Fibroblast of lung (primary cell): ENCODE results near the gene ST6GAL1. TPM values are rescaled to one million over a fixed set of nuclear protein-coding genes. Genes with fewer than 3 reads are reported as not detected.

Experiments used
- DNase-seq, 2 donors: peaks; one replicate each; pipeline versions ENCODE4 v3.0.0 to v3.0.0-alpha.2; 2010; ENCODE audit warnings: low read depth in 2 of 2
- H2AFZ ChIP-seq: 2 replicates; pipeline ENCODE4 v1.5.1; 2012; ENCODE audit warnings: low read length, control low read depth, inconsistent platforms
- H3K27ac ChIP-seq: 2 replicates; pipeline ENCODE4 v1.5.1; 2011; ENCODE audit warnings: low read length, control low read depth; ENCODE audit not compliant: insufficient read depth
- H3K27me3 ChIP-seq: 2 replicates; pipeline ENCODE4 v1.5.1; 2011; ENCODE audit warnings: mild to moderate bottlenecking, low read length; ENCODE audit not compliant: control insufficient read depth, insufficient read depth
- H3K36me3 ChIP-seq: 2 replicates; pipeline ENCODE4 v1.5.1; 2011; ENCODE audit warnings: low read length; ENCODE audit not compliant: control insufficient read depth, insufficient read depth
- H3K4me1 ChIP-seq: 2 replicates; pipeline ENCODE4 v1.5.1; 2011; ENCODE audit warnings: low read length; ENCODE audit not compliant: control insufficient read depth, insufficient read depth; ENCODE audit errors: extremely low read depth
- H3K4me2 ChIP-seq: 2 replicates; pipeline ENCODE4 v1.5.1; 2011; ENCODE audit warnings: low read length, control low read depth; ENCODE audit not compliant: insufficient read depth; ENCODE audit errors: extremely low read depth
- H3K4me3 ChIP-seq, 4 experiments: fragments of 200-600 bp in 1 of 4; sonication (generic) in 1 of 4; replicated peaks in 1 of 4; 2 replicates each; pipeline ENCODE4 v1.5.1; 2011 to 2016; ENCODE audit warnings: low read length in 4 of 4, low read depth in 3 of 4, mild to moderate bottlenecking in 3 of 4, control low read depth in 2 of 4, inconsistent platforms in 1 of 4, mixed read lengths in 1 of 4; ENCODE audit not compliant: insufficient read depth in 1 of 4; ENCODE audit errors: control extremely low read depth in 1 of 4
- H3K79me2 ChIP-seq: 2 replicates; pipeline ENCODE4 v1.5.1; 2012; ENCODE audit warnings: mild to moderate bottlenecking, low read length, inconsistent platforms; ENCODE audit not compliant: control insufficient read depth, insufficient read depth
- H3K9ac ChIP-seq: 2 replicates; pipeline ENCODE4 v1.5.1; 2011; ENCODE audit warnings: mild to moderate bottlenecking, low read length, control low read depth; ENCODE audit not compliant: insufficient read depth
- H3K9me3 ChIP-seq: 2 replicates; pipeline ENCODE4 v1.5.1; 2012; ENCODE audit warnings: low read depth, low read length; ENCODE audit not compliant: control insufficient read depth, insufficient read depth
- H4K20me1 ChIP-seq: 2 replicates; pipeline ENCODE4 v1.5.1; 2011; ENCODE audit warnings: low read length; ENCODE audit not compliant: control insufficient read depth, insufficient read depth; ENCODE audit errors: extremely low read depth
- CTCF ChIP-seq, 2 donors: IDR thresholded peaks in 1 of 2; conservative IDR thresholded peaks in 1 of 2; 1 replicate in 1 of 2; 2 replicates in 1 of 2; pipeline ENCODE4 v1.5.1; 2011 to 2012; ENCODE audit warnings: low read length in 2 of 2, control low read depth in 1 of 2, inconsistent platforms in 1 of 2, low read depth in 1 of 2, mild to moderate bottlenecking in 1 of 2
- EZH2 ChIP-seq: IDR thresholded peaks from 2 replicates; pipeline ENCODE4 v1.5.1; 2012; ENCODE audit warnings: low read length, control low read depth, mild to moderate bottlenecking; ENCODE audit errors: missing control alignments
- polyA plus RNA-seq, 2 donors: library from polyadenylated mRNA; depleted of rRNA in 1 of 2; stranded (reverse) in 1 of 2; unstranded in 1 of 2; fragments of >200 nt; gene quantifications; 2 replicates each; pipeline ENCODE4 v1.2.1, GENCODE V29; 2011 to 2012; ENCODE audit warnings: missing spikeins in 1 of 2
- total RNA-seq: library from RNA; depleted of rRNA; stranded (reverse); fragments of >200 nt; gene quantifications from 2 replicates; pipeline ENCODE4 v1.2.1, GENCODE V29; 2014

Gene ST6GAL1
- total and polyA plus RNA-seq, 2 donors (not counting 1 experiment from before 2014, with no cell fraction given), result 0.83 to 1.00 TPM

GRCh38 chr3:186984064-186984463, 53.7 kb downstream of the ST6GAL1 start:
- Histone ChIP-seq H3K27ac (no peak overlapping the region), H3K27me3 (no peaks in the 10 kb centered on the region), H3K9ac (no peak overlapping the region), H3K9me3 (no peaks in the 10 kb centered on the region), H3K4me2 (no peak overlapping the region), H4K20me1 (no peaks in the 10 kb centered on the region), H3K79me2 (no peaks in the 10 kb centered on the region), H2AFZ (no peak overlapping the region), H3K4me3 (no peak overlapping the region), H3K4me1 (no peaks in the 10 kb centered on the region), H3K36me3 (no peaks in the 10 kb centered on the region)
- DNase-seq, result no peak
- TF ChIP-seq CTCF (conservative IDR thresholded peaks at IDR 0.05 in 1 of 2, IDR thresholded peaks at IDR 0.05 in 1 of 2; ENCODE audit: low read depth in 1 of 2, low read length in 2 of 2), result no peak
- no peak for TF ChIP-seq EZH2

GRCh38 chr3:186985661-186986364, 55.5 kb downstream of the ST6GAL1 start:
- Histone ChIP-seq H2AFZ (no peak overlapping the region), H3K9ac (no peak overlapping the region), H3K9me3 (no peaks in the 10 kb centered on the region), H3K4me1 (no peaks in the 10 kb centered on the region), H4K20me1 (no peaks in the 10 kb centered on the region), H3K79me2 (no peaks in the 10 kb centered on the region), H3K4me3 (no peak overlapping the region), H3K27me3 (no peaks in the 10 kb centered on the region), H3K4me2 (no peak overlapping the region), H3K27ac (no peak overlapping the region), H3K36me3 (no peaks in the 10 kb centered on the region)
- no peak for TF ChIP-seq EZH2
- TF ChIP-seq CTCF (conservative IDR thresholded peaks at IDR 0.05 in 1 of 2, IDR thresholded peaks at IDR 0.05 in 1 of 2; ENCODE audit: low read depth in 1 of 2, low read length in 2 of 2), result no peak
- DNase-seq, result no peak

- no peaks in the 10 kb centered on the region for H3K9me3 ChIP-seq
- TF ChIP-seq EZH2 (no peak), CTCF (conservative IDR thresholded peaks at IDR 0.05 in 1 of 2, IDR thresholded peaks at IDR 0.05 in 1 of 2; ENCODE audit: low read depth in 1 of 2, low read length in 2 of 2) (no peak)
- no peak overlapping the region for H3K9ac ChIP-seq
These were observed 56.1 kb downstream of the ST6GAL1 start for GRCh38 chr3:186986406-186986805.

More at GRCh38 chr3:186986406-186986805, 56.1 kb downstream of the ST6GAL1 start:
- Histone ChIP-seq H3K79me2 (no peaks in the 10 kb centered on the region), H2AFZ (no peak overlapping the region), H3K36me3 (no peaks in the 10 kb centered on the region), H4K20me1 (no peaks in the 10 kb centered on the region), H3K27me3 (no peaks in the 10 kb centered on the region), H3K27ac (no peak overlapping the region), H3K4me1 (no peaks in the 10 kb centered on the region), H3K4me3 (no peak overlapping the region), H3K4me2 (no peak overlapping the region)
- no peak for DNase-seq
